Endothelial cell of umbilical vein (primary cell): ENCODE measurements around the gene NATD1.

Experiments
- EZH2 ChIP-seq: IDR thresholded peaks from 2 replicates; pipeline ENCODE4 v1.6.1; 2012; ENCODE audit warnings: borderline replicate concordance, low read depth, mild to moderate bottlenecking, moderate library complexity, low read length, inconsistent platforms; ENCODE audit not compliant: severe bottlenecking
- POLR2AphosphoS5 ChIP-seq: IDR thresholded peaks from 2 replicates; pipeline ENCODE4 v1.6.1; 2012; ENCODE audit warnings: low read depth, mild to moderate bottlenecking, control low read depth, low read length, moderate library complexity; ENCODE audit not compliant: insufficient read depth
- TF ChIP-seq, protein P1 (sequence below), 2 donors: IDR thresholded peaks; 1 replicate in 1 of 2; 2 replicates in 1 of 2; pipeline ENCODE4 v1.5.1; 2011; ENCODE audit warnings: low read length in 2 of 2, mild to moderate bottlenecking in 2 of 2, moderate library complexity in 2 of 2, control low read depth in 1 of 2, inconsistent platforms in 1 of 2, low read depth in 1 of 2; ENCODE audit not compliant: insufficient read depth in 1 of 2; ENCODE audit errors: extremely low read depth in 1 of 2

GRCh38 chr17:21232033-21232749 lies 21.0 kb downstream of the NATD1 start:
- TF ChIP-seq, protein P1, sequence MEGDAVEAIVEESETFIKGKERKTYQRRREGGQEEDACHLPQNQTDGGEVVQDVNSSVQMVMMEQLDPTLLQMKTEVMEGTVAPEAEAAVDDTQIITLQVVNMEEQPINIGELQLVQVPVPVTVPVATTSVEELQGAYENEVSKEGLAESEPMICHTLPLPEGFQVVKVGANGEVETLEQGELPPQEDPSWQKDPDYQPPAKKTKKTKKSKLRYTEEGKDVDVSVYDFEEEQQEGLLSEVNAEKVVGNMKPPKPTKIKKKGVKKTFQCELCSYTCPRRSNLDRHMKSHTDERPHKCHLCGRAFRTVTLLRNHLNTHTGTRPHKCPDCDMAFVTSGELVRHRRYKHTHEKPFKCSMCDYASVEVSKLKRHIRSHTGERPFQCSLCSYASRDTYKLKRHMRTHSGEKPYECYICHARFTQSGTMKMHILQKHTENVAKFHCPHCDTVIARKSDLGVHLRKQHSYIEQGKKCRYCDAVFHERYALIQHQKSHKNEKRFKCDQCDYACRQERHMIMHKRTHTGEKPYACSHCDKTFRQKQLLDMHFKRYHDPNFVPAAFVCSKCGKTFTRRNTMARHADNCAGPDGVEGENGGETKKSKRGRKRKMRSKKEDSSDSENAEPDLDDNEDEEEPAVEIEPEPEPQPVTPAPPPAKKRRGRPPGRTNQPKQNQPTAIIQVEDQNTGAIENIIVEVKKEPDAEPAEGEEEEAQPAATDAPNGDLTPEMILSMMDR (IDR thresholded peaks at IDR 0.05; ENCODE audit: extremely low read depth in 1 of 2, insufficient read depth in 1 of 2, low read depth in 1 of 2, low read length in 2 of 2): no peak
- no peak for TF ChIP-seq POLR2AphosphoS5
- no peak for TF ChIP-seq EZH2
